IMR-90 (cell line): ENCODE results near the gene RMND1. TPM values are rescaled to one million over a fixed set of nuclear protein-coding genes. Genes with fewer than 3 reads are reported as not detected.

Source experiments
- ATAC-seq: fragments of 200-7000 bp; cut with Tn5 transposase; 2 replicates; pipeline ENCODE4 v1.9.1; 2020; ENCODE audit warnings: low read depth, mild to moderate bottlenecking, moderate library complexity
- BruUV-seq: library from RNA; stranded (reverse); fragments of 400-500 nt; replicated peaks from 2 replicates; lab custom pipeline; 2021; lab: Mats Ljungman, UMichigan
- CTCF ChIA-PET: fragments of 300-600 bp; formaldehyde crosslinking; extraction: SDS; loops from one replicate; lab custom pipeline; 2021; ENCODE audit warnings: antibody characterized with exemption; lab: Yijun Ruan, JAX
- POLR2A ChIA-PET: fragments of 300-600 bp; sonication (Branson Sonifier 250); formaldehyde crosslinking; loops from one replicate; lab custom pipeline; 2022; ENCODE audit warnings: antibody characterized with exemption; ENCODE audit not compliant: unreplicated experiment; lab: Charles Lee
- DNase-seq: peaks from one replicate; pipeline ENCODE4 v3.0.0; 2013
- H2AFZ ChIP-seq: replicated peaks from 2 replicates; pipeline ENCODE3; 2013; ENCODE audit warnings: low read length, mild to moderate bottlenecking; ENCODE audit not compliant: poor library complexity
- H2AK5ac ChIP-seq: 2 replicates; pipeline ENCODE4 v1.6.1; 2013; ENCODE audit warnings: low read depth, low read length, inconsistent platforms
- H2AK9ac ChIP-seq: replicated peaks from 2 replicates; pipeline ENCODE3; 2013; ENCODE audit warnings: mild to moderate bottlenecking, low read depth, low read length, moderate library complexity; ENCODE audit not compliant: poor library complexity
- H2BK120ac ChIP-seq: 2 replicates; pipeline ENCODE4 v1.6.1; 2013; ENCODE audit warnings: low read depth, low read length, inconsistent platforms
- H2BK15ac ChIP-seq: 3 replicates; pipeline ENCODE4 v1.6.1; 2013; ENCODE audit warnings: low read depth, low read length, inconsistent platforms
- H2BK20ac ChIP-seq: 2 replicates; pipeline ENCODE4 v1.6.1; 2013; ENCODE audit warnings: low read depth, mild to moderate bottlenecking, inconsistent platforms, low read length, moderate library complexity
- H2BK5ac ChIP-seq: 2 replicates; pipeline ENCODE4 v1.6.1; 2013; ENCODE audit warnings: mild to moderate bottlenecking, low read depth, low read length, inconsistent platforms; ENCODE audit not compliant: poor library complexity, severe bottlenecking
- H3K14ac ChIP-seq: replicated peaks from 2 replicates; pipeline ENCODE4 v1.6.1; 2013; ENCODE audit warnings: low read depth, low read length, inconsistent platforms
- H3K18ac ChIP-seq: 2 replicates; pipeline ENCODE4 v1.6.1; 2013; ENCODE audit warnings: low read depth, low read length, control low read depth
- H3K23ac ChIP-seq: 2 replicates; pipeline ENCODE4 v1.6.1; 2013; ENCODE audit warnings: low read depth, low read length, inconsistent platforms
- H3K27ac ChIP-seq: 2 replicates; pipeline ENCODE4 v1.5.1; 2013; ENCODE audit warnings: mild to moderate bottlenecking, control low read depth, low read length; ENCODE audit not compliant: insufficient read depth
- H3K27me3 ChIP-seq: 2 replicates; pipeline ENCODE4 v1.6.1; 2013; ENCODE audit warnings: low read length; ENCODE audit not compliant: control insufficient read depth, insufficient read depth
- H3K36me3 ChIP-seq: 2 replicates; pipeline ENCODE4 v1.6.1; 2013; ENCODE audit warnings: low read length, mixed read lengths; ENCODE audit not compliant: control insufficient read depth, insufficient read depth
- H3K4ac ChIP-seq: 2 replicates; pipeline ENCODE4 v1.6.1; 2013; ENCODE audit warnings: low read depth, low read length, inconsistent platforms
- H3K4me1 ChIP-seq: 2 replicates; pipeline ENCODE4 v1.6.1; 2013; ENCODE audit warnings: low read length, mixed read lengths; ENCODE audit not compliant: control insufficient read depth, insufficient read depth
- H3K4me2 ChIP-seq: 2 replicates; pipeline ENCODE4 v1.6.1; 2013; ENCODE audit warnings: low read depth, mild to moderate bottlenecking, control low read depth, low read length, moderate library complexity
- H3K4me3 ChIP-seq: 2 replicates; pipeline ENCODE4 v1.5.1; 2013; ENCODE audit warnings: low read depth, mild to moderate bottlenecking, control low read depth, low read length, moderate library complexity; ENCODE audit not compliant: insufficient read depth
- H3K56ac ChIP-seq: 2 replicates; pipeline ENCODE4 v1.6.1; 2013; ENCODE audit warnings: low read length, inconsistent platforms; ENCODE audit not compliant: insufficient read depth; ENCODE audit errors: extremely low read depth
- H3K79me1 ChIP-seq, 2 experiments: 2 replicates each; pipeline ENCODE4 v1.6.1; 2013; ENCODE audit warnings: low read length in 2 of 2, inconsistent platforms in 1 of 2, low read depth in 1 of 2
- H3K9ac ChIP-seq: 2 replicates; pipeline ENCODE4 v1.6.1; 2013; ENCODE audit warnings: low read depth, low read length, control low read depth
- H3K9me1 ChIP-seq: 2 replicates; pipeline ENCODE4 v1.6.1; 2013; ENCODE audit warnings: low read length, inconsistent platforms; ENCODE audit not compliant: insufficient read depth
- H3K9me3 ChIP-seq: 2 replicates; pipeline ENCODE4 v1.6.1; 2013; ENCODE audit warnings: low read length; ENCODE audit not compliant: control insufficient read depth, insufficient read depth
- H4K20me1 ChIP-seq: 2 replicates; pipeline ENCODE4 v1.6.1; 2013; ENCODE audit warnings: low read length, inconsistent platforms; ENCODE audit not compliant: insufficient read depth
- H4K5ac ChIP-seq: 2 replicates; pipeline ENCODE4 v1.6.1; 2013; ENCODE audit warnings: mild to moderate bottlenecking, low read depth, low read length, control low read depth
- H4K8ac ChIP-seq, 2 experiments: 2 replicates each; pipeline ENCODE4 v1.6.1; 2013; ENCODE audit warnings: low read depth in 2 of 2, low read length in 2 of 2, control low read depth in 1 of 2, inconsistent platforms in 1 of 2
- H4K91ac ChIP-seq: 2 replicates; pipeline ENCODE4 v1.6.1; 2013; ENCODE audit warnings: low read depth, low read length, inconsistent platforms; ENCODE audit not compliant: insufficient read depth
- BHLHE40 ChIP-seq: fragments of 150-350 bp; IDR thresholded peaks from 2 replicates; pipeline ENCODE4 v1.6.1; 2016; ENCODE audit warnings: mild to moderate bottlenecking, low read depth, low read length
- CHD1 ChIP-seq: IDR thresholded peaks from 2 replicates; pipeline ENCODE4 v1.6.1; 2012; ENCODE audit warnings: low read depth, low read length, improper control_type of control experiment
- MAZ ChIP-seq: IDR thresholded peaks from 2 replicates; pipeline ENCODE4 v1.6.1; 2012; ENCODE audit warnings: low read depth, mild to moderate bottlenecking, low read length, improper control_type of control experiment, moderate library complexity, borderline replicate concordance
- MXI1 ChIP-seq: IDR thresholded peaks from 2 replicates; pipeline ENCODE4 v1.6.1; 2012; ENCODE audit warnings: low read depth, mild to moderate bottlenecking, low read length, moderate library complexity, borderline replicate concordance
- NFE2L2 ChIP-seq: fragments of 150-350 bp; IDR thresholded peaks from 2 replicates; pipeline ENCODE4 v1.6.1; 2016; ENCODE audit warnings: low read depth, mild to moderate bottlenecking, low read length
- WGBS, 2 experiments: methylation state at CpG; one replicate each; pipeline versions ENCODE4 v1.1.5 to v1.1.7; 2013; ENCODE audit warnings: missing lambda C conversion rate in 2 of 2; ENCODE audit not compliant: insufficient read length in 1 of 2; ENCODE audit errors: extremely low coverage in 2 of 2; 5-methylcytosine and 5-hydroxymethylcytosine counted together
- dilution Hi-C: fragments of 300-500 bp; cut with HindIII; formaldehyde crosslinking; loops from one replicate; pipeline ENCODE4 v1.14.3; 2018; ENCODE audit warnings: low sequenced_read_pairs; ENCODE audit not compliant: unreplicated experiment
- in situ Hi-C: fragments of 300-500 bp; cut with MboI; formaldehyde crosslinking; loops from 3 replicates; pipeline ENCODE4 v1.14.3; 2019; ENCODE audit warnings: low sequenced_read_pairs, inconsistent platforms, mixed read lengths
- intact Hi-C: fragments of 100-400 bp; cut with micrococcal nuclease; formaldehyde crosslinking; loops from 2 replicates; pipeline ENCODE4 v1.10.0; 2022
- polyA plus RNA-seq, 3 experiments: library from polyadenylated mRNA; depleted of rRNA; stranded (reverse); fragments of >200 nt; gene quantifications; 2 replicates each; pipeline ENCODE4 v1.2.3, GENCODE V29; 2012; ENCODE audit warnings: low replicate concordance in 1 of 3
- total RNA-seq: library from RNA; depleted of rRNA; stranded (reverse); fragments of >200 nt; gene quantifications from 2 replicates; pipeline ENCODE4 v1.2.3, GENCODE V29; 2012
- TF ChIP-seq, protein P1 (sequence below): fragments of 150-350 bp; IDR thresholded peaks from 2 replicates; pipeline ENCODE4 v1.6.1; 2016; ENCODE audit warnings: low read depth, mild to moderate bottlenecking, low read length, moderate library complexity, borderline replicate concordance

RMND1 gene
- total and polyA plus RNA-seq, 2 of the 4 experiments (the other 2 are of a cell fraction): 13.1 to 24.6 TPM

DNA sequence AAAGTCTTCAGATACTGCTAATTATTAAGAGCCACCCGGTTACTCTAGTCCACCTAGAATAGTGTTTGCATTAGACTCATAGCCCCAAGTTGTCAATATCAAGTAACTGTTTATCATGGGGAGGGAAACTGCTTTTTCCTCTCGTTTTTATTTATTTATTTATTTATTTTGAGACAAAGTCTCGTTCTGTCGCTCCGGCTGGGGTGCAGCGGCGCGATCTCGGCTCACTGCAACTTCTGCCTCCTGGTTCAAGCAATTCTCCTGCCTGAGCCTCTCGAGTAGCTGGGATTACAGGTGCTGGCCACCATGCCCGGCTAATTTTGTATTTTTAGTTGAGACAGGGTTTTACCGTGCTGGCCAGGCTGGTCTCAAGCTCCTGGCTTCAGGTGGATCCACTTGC lies 25.8 kb upstream of the RMND1 start:
- dilution Hi-C loops (no loop called here), in situ Hi-C loops (no loop called here)

More for the DNA sequence above, 25.8 kb upstream of the RMND1 start:
- H3K9ac ChIP-seq: no peak overlapping the region
- H2AK5ac ChIP-seq: no peak overlapping the region
- H2AK9ac ChIP-seq: no peak overlapping the region
- no peak overlapping the region for H2BK15ac ChIP-seq
- ChIA-PET POLR2A (no interaction called here), CTCF (no interaction called here)
- no peak overlapping the region for H3K14ac ChIP-seq
- H3K27ac ChIP-seq: no peak overlapping the region
- H3K18ac ChIP-seq: no peak overlapping the region
- H2BK120ac ChIP-seq: no peak overlapping the region
- H3K9me1 ChIP-seq: no peaks in the 10 kb centered on the region
- no peaks in the 10 kb centered on the region for H4K20me1 ChIP-seq
- DNase-seq (no peak), ATAC-seq (no peak)
- no peak overlapping the region for H3K4me2 ChIP-seq
- H3K9me3 ChIP-seq: no peaks in the 10 kb centered on the region
- no peak overlapping the region for H4K91ac ChIP-seq
- no peak overlapping the region for H2BK5ac ChIP-seq
- no peak overlapping the region for H3K4ac ChIP-seq
- H3K27me3 ChIP-seq: no peaks in the 10 kb centered on the region
- no peak overlapping the region for H4K5ac ChIP-seq
- no peak overlapping the region for H2BK20ac ChIP-seq
- H3K56ac ChIP-seq: no peak overlapping the region
- H3K79me1 ChIP-seq: no peaks in the 10 kb centered on the region
- BruUV-seq: no TSS peak
- H2AFZ ChIP-seq: no peak overlapping the region
- TF ChIP-seq NFE2L2: no peak
- TF ChIP-seq MXI1: no peak
- no peak for TF ChIP-seq MAZ
- TF ChIP-seq BHLHE40: no peak
- TF ChIP-seq CHD1: no peak
- TF ChIP-seq, protein P1, sequence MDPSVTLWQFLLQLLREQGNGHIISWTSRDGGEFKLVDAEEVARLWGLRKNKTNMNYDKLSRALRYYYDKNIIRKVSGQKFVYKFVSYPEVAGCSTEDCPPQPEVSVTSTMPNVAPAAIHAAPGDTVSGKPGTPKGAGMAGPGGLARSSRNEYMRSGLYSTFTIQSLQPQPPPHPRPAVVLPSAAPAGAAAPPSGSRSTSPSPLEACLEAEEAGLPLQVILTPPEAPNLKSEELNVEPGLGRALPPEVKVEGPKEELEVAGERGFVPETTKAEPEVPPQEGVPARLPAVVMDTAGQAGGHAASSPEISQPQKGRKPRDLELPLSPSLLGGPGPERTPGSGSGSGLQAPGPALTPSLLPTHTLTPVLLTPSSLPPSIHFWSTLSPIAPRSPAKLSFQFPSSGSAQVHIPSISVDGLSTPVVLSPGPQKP: no peak
- H4K8ac ChIP-seq: no peak overlapping the region
- no peaks in the 10 kb centered on the region for H3K36me3 ChIP-seq
- intact Hi-C loops: loop anchor here (10.0 kb wide), 1 partner anchor 787 kb away; no protein-coding TSS in a partner anchor
- peaks cover 5% of the 10 kb centered on the region; the same call in 1 of the 2 replicates for H3K4me1 ChIP-seq
- H3K23ac ChIP-seq: no peak overlapping the region
- H3K4me3 ChIP-seq: no peak overlapping the region
- no CpG with 5 or more reads among the region's 12 CpGs for WGBS, 2 experiments
